Cerebellar nuclear complex (tissue), 1 donor: ENCODE results near the gene EEF2.

Source experiments
- DNase-seq, 2 experiments: peaks; one replicate each; lab custom pipeline; 2025; lab: John Stamatoyannopoulos, UW

The EEF2 gene

DNA sequence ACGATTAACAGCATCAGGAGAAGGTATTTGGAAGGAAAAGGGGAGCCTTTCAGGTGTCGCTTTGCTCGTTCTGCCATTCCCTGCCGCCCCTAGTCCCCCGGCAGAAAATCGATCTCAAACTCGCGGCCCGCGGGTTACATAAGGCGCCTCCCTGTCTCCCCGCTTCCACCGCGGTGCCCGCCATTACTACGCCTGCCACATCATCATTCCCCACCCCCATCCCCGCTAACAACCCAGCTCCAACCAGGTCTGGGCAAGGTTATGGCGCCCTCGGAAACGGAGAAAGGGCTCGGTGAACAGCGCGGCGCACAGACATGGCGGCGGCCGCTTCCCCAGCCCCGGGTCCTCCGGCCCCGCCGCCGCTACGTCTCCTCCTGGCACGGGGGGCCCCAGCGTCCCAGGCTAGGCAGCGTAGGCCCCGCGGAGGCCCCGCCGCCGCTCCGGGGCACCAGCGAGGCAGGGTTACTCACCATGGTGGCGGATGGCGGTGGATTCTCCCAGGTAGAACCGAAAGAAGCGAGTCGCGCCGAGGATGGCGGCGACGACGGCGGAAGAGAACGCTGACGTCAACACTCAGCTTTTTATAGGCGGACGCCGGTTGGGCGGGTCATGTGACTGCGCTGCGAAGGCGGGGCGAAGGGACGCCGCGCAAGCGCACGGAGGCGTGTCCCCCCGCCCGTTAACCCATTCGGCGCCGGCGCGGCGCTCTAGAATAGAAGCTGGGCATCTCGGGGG, at the start of gene EEF2:
Gene EEF2, minus strand, starts transcription at position 556 of the 735 bp plus-strand sequence. Its CDS starts 83 bp downstream, at position 473.
- peak in 1 of 2 experiments; percentile 50 for DNase-seq

DNA sequence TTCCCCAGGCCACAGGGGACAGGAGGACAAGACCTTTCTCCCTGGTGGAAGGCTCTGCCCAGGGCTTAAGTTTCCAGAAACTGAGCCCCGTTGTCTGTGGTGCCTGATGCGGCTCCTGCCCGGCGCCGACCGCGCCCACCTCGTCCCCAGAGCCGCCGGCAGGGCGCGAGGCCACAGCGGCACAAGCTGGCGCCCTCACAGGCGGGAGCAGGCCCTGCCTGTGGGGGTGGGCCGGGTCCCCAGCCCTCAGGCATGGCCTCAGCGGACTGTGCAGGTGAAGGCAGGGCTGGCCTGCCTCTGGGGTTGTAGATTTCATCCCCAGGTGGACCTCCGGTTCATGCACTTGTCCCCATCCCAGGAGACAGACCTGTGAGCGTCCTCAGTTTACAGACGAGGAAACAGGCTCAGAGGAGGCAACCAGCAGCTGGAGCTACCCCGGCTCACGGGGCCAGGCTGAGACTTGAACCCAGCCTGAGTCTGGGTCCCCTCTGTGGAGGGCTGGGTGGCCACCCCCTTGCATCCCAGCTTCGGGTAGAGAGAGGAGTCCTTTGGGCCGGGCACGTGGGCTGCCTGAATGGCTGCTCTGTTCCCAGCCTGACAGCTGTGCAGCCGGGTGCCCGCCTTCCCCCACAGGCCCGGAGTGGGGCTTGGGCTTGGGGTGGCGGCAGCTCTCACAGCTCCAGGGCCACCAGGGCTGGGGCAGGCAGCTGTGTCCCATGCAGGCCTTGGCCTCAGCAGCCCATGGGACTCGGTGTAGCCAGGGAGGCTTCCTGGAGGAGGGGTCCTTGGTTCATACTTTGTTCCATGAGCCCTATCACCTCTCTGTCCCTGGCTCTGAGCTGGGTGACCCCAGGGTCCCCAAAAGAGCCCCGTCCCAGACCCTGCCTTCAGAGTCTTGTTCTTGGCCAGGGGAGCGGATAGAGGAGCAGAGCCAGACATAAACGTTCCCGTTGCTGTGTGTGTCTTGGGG, 49.1 kb upstream of the EEF2 start:
- no peak for DNase-seq

DNA sequence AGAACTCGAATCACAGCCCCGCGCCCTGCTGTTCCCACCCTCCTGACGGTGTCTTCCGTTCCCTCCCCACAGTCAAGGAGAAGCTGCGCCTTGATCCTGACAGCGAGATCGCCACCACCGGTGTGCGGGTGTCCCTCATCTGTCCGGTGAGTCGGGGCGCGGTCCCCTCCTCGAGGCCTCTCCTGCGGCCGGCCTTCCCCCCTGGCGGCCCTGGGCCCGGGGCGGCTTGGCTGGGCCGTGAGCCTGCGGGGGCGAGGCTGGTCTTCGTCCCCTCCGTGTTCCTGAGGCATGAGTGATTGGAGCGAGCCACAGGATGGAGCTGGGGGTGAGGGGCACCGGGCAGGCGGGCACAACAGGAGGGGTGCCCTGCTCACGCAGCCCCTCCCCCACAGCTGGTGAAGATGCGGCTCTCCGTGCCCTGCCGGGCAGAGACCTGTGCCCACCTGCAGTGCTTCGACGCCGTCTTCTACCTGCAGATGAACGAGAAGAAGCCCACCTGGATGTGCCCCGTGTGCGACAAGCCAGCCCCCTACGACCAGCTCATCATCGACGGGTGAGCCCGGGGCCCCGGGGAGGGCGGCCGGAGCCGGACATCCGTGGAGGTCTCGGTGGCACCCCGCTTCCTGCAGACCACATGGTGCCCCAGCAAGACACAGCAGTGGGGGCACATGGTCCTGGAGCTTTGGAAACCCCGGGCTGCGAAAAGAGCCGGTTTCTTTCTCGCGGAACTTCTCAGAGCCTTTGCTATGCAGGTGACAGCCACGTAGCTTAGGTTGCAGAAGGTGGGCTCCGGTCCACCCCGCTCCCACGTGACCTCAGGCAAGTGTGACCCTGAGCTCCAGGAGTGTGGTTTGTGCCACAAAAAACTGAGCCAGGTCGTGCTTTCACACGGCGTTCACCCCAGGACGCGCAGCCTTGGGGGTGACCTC, 48.0 kb upstream of the EEF2 start:
- DNase-seq: no peak

DNA sequence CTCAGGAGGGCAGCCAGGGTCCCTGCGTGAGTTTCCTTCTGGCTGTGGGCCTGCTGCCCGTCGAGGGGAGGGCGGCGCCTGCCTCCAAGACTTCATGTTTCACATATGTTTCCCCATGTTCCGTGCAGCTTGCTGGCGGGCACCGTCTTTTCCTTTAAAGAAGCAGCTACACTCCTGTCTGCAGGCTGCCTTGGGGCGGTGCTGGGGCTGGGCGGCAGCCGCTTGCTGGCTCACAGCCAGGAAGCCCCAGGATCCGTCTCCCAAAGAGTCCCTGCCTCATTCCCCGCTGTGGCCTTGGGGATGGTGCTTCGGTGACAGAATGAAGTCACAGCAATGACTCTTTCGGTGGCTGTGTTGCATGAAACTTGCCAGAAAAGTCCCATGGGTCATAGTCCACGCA, 47.2 kb upstream of the EEF2 start:
- DNase-seq: no peak

DNA sequence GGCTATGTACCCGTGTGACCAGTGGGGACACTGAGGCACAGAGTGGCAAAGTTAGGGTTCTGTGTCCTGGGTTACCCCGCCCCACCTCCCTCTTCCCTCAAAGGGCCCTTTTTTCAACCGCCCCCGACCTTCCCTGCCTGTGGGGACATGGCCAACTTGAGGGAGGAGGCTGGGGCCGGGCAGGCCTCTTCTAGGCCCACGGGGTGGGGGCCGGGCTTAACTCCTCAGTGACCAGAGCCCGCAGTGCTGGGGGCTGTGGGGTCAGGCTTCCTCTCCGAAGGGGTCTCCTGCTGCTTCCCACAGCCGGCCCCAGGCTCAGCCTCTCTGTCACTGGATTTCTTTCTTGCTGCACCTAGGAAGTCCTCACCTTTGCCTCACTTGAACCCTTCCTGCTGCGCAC, 46.2 kb upstream of the EEF2 start:
- no peak for DNase-seq

DNA sequence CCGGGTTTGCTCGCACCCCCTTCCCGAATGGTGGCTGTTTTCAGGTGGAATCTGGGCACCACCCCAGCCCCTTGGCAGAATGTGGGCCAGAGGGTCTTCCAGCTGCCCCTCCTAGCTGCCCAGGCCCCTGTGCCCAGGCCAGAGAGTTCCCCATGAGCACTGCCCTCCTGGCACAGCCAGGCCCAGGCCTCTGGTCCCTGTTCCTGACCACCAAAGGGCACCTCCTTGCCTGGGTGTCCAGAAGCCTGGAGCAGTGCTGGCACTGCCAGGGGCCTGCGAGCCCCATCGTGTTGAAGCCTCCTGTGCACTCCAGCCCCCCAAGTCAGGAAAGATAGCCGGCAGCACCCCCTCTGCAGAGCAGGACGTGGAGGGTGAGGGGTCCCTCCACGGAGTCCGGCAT, 45.7 kb upstream of the EEF2 start:
- no peak for DNase-seq

DNA sequence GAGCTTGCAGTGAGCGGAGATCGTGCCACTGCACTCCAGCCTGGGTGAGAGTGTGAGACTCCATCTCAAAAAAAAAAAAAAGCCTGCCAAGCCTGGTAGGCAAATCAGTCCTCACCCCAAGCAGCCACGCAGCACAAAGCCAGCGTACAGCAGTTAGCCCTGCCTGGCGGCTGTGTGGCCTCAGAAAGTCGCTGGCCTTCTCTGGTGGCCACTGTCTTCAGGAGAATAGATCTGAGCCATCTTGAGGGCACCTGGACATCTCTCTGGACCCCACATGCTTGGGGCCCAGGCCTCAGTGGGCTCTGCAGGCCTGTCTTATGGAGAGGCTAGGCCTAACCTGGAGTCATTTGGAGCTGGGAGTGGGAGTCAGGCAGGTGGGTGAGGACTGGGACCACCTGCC, 45.3 kb upstream of the EEF2 start:
- no peak for DNase-seq

DNA sequence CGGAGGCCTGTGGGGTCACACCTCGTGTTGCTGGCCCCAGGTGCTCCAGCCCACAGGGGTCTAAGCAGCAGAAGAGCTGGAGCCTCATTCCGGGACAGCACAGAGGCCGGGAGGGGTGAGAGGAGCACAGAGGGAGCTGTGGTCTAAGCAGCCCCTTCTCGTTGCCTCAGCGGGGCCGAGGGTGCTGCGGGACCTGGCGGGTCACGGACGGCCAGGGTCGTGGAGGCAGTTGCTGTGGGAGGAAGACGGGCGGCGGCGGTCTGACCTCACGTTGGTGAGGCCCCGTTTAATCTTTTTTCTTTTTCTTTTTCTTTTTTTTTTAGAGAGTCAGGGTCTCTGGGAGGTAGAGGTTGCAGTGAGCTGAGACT, 44.0 kb upstream of the EEF2 start:
- DNase-seq: no peak

DNA sequence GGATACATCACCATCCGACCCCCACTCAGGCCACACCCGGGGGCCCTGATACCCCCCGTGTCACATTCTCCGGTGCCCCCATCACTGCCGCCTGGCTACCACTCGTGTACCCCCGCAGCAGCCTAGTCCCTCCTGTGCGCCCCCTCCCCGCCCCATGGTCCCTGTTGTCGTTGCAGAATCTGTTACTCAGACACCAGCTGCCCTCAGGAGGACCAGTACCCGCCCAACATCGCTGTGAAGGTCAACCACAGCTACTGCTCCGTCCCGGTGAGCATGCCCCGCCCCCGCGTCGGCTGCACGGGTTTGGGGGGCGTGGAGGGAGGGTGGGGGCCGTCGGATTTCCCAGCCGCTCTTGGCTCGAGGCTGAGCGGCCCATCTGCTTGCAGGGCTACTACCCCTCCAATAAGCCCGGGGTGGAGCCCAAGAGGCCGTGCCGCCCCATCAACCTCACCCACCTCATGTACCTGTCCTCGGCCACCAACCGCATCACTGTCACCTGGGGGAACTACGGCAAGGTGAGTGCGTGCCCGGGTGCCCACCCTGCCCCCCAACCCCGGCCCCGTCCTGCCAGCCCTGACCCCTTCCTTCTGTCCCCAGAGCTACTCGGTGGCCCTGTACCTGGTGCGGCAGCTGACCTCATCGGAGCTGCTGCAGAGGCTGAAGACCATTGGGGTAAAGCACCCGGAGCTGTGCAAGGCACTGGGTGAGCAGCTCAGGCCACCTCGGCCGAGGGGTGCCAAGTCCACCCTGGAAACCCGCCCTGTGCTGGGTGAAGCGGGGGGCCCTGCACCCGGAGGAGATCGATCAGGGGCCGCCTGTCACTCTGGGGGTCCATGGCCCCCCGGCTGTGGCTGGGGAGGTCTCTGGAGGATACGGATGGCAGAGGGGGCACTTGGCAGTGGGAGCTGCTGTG, 43.3 kb upstream of the EEF2 start:
- no peak for DNase-seq

DNA sequence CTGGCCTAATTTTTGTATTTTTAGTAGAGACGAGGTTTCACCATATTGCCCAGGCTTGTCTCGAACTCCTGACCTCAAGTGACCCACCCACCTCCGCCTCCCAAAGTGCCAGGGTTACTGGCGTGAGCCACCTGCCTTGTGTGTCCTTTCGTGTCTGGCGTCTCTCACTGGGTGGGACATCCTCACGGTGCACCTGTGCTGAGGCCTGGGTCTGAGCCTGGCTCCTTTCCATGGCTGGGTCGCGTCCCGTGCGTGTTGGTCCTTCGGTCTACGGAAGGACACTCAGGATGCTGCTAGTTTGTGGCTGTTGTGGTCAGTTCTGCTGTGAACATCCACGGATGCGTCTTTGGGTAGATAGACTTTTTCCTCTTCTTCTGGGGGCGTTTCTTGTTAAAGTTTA, 41.9 kb upstream of the EEF2 start:
- DNase-seq: no peak

DNA sequence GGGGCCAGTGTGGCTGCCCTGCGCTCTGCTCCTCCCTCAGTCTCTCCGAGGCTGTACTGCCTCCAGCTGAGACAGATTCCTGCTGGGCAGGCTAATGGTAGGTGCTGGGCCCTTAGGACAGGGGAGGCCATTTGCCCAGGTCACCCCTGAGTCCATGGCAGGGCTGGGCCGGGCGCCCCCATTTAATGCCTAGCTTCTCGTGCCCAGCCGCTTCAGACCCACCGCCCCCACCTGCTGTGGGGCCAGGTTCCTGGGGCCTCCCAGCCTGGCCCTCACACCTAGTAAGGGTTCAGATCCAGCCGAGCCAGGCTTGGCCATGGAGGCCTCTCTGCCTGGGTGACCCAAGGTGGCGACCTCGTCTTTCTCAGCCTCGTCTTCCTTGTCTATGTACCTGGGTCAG, 40.1 kb upstream of the EEF2 start:
- DNase-seq: no peak

DNA sequence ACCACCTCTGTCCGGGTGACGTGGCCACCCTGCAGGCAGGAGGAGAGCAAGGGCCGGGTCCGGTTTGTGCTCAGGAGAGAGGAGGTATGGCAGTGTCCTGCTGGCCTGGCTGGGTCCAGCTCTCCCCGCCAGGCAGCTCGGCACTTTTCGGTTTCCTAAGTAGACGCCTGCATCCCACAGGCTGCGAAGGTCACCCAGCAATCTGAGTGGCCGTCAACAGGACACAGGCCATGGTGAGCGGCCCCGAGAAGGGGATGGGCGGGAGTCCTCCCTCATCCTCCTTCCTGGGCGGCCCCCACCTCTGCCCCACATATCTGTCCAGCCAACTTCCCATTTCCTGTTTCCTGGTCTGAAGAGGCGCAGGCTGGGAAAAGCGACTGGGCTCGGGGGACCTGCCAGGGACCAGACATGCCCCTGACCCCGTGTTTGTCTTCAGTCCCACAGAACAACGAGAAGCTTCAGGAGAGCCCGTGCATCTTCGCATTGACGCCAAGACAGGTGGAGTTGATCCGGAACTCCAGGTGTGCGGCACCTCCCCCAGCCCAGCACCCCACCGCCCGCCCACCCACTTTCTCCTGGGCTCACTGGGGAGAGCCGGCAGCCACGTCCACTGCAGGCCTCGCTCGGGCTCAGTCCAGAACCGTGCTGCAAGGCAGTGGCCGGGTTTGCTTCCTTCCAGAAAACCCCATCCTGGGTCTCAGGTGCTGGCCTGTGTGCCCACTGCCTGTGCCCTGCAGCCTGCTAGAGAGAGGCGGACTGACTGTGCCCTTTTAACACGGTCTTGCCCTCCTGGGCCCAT, 38.5 kb upstream of the EEF2 start:
- no peak for DNase-seq

DNA sequence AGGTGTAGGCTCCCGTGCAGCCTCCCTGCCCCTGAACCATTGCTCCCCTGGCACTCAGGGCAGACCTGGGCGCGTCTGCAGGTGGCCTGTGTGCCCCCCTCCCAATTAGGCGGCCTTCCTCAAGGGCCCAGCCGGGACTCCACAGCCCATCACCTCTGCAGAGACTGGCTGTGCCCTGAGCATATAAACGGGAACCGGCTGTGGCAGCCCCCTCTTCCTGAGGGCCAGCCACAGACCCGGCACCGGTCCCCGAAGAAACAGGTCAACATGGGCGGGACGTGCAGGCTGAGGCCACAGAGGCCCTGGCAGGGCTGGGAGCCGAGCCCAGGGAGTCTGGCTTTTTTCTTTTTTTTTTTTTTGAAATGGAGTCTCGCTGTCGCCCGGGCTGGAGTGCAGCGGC, 34.3 kb upstream of the EEF2 start:
- DNase-seq: no peak

DNA sequence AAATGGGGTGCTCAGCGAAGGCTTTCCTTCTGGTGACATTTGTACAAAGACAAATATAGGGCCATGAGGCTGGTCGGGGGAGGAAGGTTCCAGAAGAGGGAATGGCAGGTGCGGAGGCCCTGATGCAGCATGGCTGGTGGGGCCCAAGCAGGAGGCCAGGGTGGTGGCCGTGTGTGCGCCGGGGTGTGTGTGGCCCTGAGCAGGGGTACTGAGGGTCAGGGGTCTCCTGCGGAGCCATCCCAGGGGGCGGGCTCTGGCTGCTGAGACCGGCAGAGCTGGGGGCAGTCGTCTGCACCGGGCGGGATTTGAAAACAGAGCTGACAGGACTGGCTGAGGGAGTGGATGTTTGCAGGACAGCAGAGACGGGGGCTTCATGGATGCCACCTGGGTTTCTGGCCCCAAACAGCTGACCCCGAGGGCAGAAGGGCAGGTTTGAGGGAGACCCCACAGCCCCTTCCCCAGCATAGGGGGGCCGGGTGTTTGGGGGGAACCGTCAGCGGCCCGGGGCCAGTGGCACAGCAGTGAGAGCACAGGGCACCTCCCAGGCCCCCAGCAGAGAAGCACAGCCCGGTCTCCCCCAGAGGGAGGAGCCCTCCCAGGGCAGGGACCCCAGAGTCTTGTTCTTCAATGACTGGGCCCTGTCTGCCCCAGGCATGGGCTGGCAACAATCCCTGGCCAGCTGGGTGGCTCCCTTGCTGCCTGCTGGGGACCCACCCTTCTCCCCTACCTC, 33.7 kb upstream of the EEF2 start:
- DNase-seq: no peak

DNA sequence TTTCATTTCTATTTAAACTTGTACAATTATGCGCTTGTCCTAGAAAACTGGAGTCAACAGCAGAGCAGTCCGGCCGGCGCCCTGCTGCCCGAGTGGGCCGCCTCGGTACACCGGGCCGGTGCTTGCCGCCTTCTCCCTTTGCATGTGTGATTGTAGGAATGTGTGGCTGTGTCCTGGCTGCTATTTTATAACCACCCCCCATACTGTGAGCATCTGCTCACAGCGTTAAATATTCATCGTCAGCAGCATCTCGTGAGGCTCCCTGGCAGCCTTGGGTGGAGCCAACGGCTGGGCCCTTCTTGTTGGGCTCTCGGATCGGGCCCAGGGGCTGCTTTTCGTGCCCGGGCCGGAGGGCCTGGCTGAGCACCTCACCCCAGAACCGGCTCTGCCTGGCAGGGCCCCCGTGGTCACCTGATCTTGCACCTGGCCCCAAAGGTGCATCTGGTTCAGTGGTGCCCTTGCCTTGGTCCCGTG, 32.9 kb upstream of the EEF2 start:
- peak in 1 of 2 experiments; percentile 24 for DNase-seq

DNA sequence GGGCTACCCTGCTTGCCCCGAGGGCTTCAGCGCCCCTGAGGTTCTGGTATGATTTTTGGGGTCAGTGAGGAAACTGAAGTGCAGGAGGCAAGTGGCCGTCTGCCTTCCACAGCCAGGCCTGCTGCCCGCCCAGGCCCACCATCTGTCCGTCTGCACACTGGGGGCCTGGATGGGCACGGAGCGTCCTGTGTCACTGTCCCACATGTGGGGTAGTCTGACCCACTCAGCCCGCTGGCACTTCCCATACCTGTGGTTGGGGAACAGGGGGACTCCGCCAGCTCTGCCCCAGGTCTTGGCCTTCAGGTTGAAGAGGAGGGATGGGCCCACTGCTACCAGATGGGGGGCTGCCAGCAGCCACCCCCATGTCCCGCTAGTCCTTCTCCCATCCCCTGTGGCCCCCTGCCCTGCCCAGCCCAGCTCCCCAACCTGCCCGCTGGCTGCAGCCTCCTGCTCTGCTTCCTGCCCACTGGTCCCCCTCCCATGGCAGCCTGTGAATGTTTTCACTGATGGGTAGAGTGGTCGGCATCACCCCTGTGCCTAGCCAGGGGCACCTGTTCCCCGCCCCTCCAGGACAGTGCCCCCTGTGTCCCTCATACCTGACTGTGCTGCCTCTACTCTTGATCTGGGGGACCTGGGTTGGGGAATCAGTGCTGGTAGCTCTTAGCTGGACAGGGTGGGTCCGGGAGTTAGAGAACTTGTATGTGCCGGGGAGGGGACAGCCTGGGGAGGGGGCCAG, 31.8 kb upstream of the EEF2 start:
- DNase-seq: no peak

DNA sequence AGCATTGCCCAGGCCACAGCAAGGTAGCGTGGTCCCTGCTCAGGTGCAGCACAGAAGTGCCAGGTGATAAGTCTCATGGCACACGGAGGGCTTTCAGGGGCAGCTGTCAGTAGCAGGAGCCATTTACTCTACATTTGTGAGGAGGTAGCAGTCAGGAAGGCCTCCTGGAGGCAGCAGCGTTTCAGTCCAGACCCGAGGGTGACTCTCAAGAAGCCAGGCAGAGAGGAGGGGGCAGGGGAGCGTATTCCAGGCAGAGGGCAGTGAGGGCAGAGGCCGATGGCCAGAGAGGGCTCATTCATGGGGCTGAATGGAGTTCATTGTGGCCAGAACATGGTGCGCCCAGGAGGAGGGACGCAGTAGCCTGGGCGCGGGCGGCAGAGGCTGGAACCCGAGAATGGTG, 31.2 kb upstream of the EEF2 start:
- no peak for DNase-seq

DNA sequence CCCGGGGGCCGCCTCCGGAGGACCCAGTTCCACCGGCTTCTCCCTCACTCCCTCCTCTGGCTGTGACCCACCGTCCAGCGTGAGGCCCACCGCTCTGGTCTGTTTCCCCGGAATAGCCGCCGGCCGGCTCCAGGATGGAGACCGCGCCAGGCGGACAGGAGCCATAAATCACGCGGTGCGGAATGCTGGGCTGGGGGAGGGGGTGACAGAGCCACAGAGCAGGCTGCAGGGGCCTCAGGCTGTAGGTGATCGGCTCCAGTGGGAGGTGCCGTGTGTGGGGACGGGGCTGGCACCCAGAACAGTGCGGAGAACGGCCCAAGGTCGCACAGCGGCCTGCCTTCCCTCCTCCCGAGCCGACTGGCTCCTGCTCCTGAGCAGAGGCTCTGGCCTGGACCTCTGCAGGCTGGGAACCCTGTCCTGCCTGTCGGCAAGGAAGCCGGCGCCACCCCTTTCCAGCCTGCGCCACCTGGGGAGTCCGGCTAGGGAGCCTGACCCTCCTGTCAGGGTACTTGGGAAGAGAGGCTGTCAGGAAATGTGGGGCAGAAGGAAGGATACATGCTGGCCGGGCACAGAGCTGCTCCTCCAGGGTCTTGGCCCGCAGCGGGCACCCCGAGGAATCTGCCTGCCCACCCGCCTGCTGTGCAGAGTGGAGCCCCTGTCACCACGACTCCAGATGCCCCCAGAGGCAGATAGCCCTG, 30.6 kb upstream of the EEF2 start:
- DNase-seq: no peak
